ENCODE data around the gene ZNF165. TPM values are rescaled to one million over a fixed set of nuclear protein-coding genes. Genes with fewer than 3 reads are reported as not detected.
"Not testable (repeated sequence)": the region's sequence is repeated elsewhere in the genome, so short reads cannot be mapped to it uniquely, and the experiment has no call there.

The ZNF165 gene
- total and polyA plus RNA-seq, 9 donors, result 0.24 to 2.3 (median 0.76) TPM

DNA sequence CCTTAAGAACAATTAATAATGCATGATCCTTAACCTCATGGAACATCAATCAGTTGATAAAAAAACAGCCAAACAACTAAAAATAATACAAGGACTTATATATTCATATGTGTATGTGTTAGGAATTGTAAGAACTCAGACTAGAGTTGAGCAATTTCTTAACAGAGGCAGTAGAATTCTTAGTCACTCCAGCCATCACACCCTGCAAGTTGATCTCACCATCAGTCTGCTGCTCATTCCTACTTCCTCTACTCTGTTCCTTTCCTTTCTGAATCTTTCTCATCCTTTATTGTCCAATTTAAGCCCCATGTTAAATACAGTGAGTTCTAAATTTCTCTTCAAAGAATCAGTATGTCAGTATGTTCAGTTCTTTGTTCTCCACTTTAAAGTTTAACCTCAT is 2.6 kb downstream of the ZNF165 start:
- TF ChIP-seq, protein P1, sequence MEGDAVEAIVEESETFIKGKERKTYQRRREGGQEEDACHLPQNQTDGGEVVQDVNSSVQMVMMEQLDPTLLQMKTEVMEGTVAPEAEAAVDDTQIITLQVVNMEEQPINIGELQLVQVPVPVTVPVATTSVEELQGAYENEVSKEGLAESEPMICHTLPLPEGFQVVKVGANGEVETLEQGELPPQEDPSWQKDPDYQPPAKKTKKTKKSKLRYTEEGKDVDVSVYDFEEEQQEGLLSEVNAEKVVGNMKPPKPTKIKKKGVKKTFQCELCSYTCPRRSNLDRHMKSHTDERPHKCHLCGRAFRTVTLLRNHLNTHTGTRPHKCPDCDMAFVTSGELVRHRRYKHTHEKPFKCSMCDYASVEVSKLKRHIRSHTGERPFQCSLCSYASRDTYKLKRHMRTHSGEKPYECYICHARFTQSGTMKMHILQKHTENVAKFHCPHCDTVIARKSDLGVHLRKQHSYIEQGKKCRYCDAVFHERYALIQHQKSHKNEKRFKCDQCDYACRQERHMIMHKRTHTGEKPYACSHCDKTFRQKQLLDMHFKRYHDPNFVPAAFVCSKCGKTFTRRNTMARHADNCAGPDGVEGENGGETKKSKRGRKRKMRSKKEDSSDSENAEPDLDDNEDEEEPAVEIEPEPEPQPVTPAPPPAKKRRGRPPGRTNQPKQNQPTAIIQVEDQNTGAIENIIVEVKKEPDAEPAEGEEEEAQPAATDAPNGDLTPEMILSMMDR (IDR thresholded peaks at IDR 0.05), result no peak
- TF ChIP-seq POLR2A (IDR thresholded peaks at IDR 0.05) (no peak), EP300 (IDR thresholded peaks at IDR 0.05) (no peak)
- DNase-seq, result no peak
- peaks cover 5% of the 10 kb centered on the region for H3K4me1 ChIP-seq (ENCODE audit: insufficient read depth)
- no peaks in the 10 kb centered on the region for H3K9me3 ChIP-seq
- H3K4me3 ChIP-seq, result no peak overlapping the region
- H3K27ac ChIP-seq, result no peak overlapping the region
- no peaks in the 10 kb centered on the region for H3K27me3 ChIP-seq
- H3K36me3 ChIP-seq, result no peaks in the 10 kb centered on the region
- intact Hi-C loops (cut with DNase I), result loop anchor here in 1 of 4 donors (10.0 kb wide), 1 partner anchor 608 kb away; the partner anchor contains the start of gene ZNF184

DNA sequence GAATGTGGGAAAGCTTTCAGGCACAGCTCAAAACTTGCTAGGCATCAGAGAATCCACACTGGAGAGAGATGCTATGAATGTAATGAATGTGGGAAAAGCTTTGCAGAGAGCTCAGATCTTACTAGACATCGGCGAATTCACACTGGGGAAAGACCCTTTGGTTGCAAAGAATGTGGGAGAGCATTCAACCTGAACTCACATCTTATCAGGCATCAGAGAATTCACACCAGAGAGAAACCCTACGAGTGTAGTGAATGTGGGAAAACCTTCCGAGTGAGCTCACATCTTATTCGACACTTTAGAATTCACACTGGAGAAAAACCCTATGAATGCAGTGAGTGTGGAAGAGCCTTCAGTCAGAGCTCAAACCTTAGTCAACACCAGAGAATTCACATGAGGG is 8.7 kb downstream of the ZNF165 start:
- no peak overlapping the region for H3K27ac ChIP-seq
- H3K4me1 ChIP-seq (ENCODE audit: insufficient read depth), result peaks cover 2% of the 10 kb centered on the region
- H3K9me3 ChIP-seq, result peaks cover 0 to 6% of the 10 kb centered on the region in 2 donors
- 93 to 95% (median 94%) methylated on average over 5 of the region's 5 CpGs for WGBS, 3 donors
- intact Hi-C loops (cut with DNase I), result loop anchor here in 1 of 4 donors (10.0 kb wide), 1 partner anchor 614 kb away; the partner anchor contains the start of gene ZNF184
- TF ChIP-seq POLR2A (IDR thresholded peaks at IDR 0.05) (no peak), EP300 (IDR thresholded peaks at IDR 0.05) (no peak)
- TF ChIP-seq, protein P1 (IDR thresholded peaks at IDR 0.05), result no peak
- no peaks in the 10 kb centered on the region for H3K36me3 ChIP-seq
- no peaks in the 10 kb centered on the region for H3K27me3 ChIP-seq
- no peak overlapping the region for H3K4me3 ChIP-seq
- DNase-seq, result no peak

DNA sequence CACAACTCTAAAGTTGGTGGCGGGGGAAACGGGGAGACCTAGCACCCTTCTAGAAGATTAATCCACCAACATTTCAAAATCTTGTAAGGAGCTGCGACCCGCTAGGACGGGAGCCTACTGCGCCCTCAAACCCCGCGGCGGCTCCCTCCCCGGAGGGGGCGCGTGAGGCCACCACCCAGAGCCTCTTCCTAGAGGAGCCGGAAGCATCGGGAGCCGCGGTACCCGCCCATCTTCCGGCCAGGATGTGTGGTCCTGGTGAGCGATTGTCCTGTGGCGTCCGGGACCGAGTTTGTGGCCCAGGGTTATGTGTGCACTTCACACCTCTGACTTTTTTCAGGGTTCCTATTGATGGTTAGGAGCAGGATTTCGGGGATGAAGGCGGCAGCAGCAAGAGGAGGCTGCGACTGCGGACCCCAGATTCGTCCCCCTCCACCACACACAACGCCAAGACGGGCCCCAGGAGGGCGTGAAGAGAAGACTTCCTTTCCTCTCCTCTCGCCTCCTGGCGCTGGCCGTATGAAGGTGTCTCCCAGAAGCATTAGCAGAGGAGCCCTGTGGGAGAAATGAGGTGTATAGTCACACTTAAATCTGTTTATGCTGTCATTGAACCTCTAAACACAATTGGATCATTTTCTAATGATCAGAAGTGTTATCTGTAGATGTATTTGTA is 10.7 kb downstream of the ZNF165 start:
- peaks cover 2% of the 10 kb centered on the region for H3K4me1 ChIP-seq (ENCODE audit: insufficient read depth)
- 5 to 15% (median 14%) methylated on average over 33 of the region's 33 CpGs for WGBS, 3 donors
- H3K9me3 ChIP-seq, result peaks cover 0 to 6% of the 10 kb centered on the region in 2 donors
- no peak for TF ChIP-seq EP300 (IDR thresholded peaks at IDR 0.05)
- TF ChIP-seq, protein P1 (IDR thresholded peaks at IDR 0.05), result no peak
- no peak overlapping the region for H3K27ac ChIP-seq
- no peaks in the 10 kb centered on the region for H3K36me3 ChIP-seq
- no peaks in the 10 kb centered on the region for H3K27me3 ChIP-seq
- no peak overlapping the region for H3K4me3 ChIP-seq
- intact Hi-C loops (cut with DNase I), result no loop called here
- peak in 4 of 5 donors; percentile 28 to 43 (median 39) for DNase-seq

DNA sequence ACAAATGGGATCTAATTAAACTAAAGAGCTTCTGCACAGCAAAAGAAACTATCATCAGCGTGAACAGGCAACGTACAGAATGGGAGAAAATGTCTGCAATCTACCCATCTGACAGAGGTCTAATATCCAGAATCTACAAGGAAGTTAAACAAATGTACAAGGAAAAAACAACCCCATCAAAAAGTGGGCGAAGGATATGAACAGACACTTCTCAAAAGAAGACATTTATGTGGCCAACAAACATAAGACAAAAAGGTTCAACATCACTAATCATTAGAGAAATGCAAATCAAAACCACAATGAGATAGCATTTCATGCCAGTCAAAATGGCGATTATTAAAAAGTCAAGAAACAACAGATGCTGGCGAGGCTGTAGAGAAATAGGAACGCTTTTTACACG is 21.9 kb downstream of the ZNF165 start:
- H3K4me3 ChIP-seq; intact Hi-C loops (cut with DNase I); H3K27ac ChIP-seq; H3K4me1 ChIP-seq (ENCODE audit: insufficient read depth); H3K9me3 ChIP-seq; H3K27me3 ChIP-seq; H3K36me3 ChIP-seq; DNase-seq: not testable (repeated sequence)
- 80 to 82% (median 81%) methylated on average over 7 of the region's 7 CpGs for WGBS, 3 donors

DNA sequence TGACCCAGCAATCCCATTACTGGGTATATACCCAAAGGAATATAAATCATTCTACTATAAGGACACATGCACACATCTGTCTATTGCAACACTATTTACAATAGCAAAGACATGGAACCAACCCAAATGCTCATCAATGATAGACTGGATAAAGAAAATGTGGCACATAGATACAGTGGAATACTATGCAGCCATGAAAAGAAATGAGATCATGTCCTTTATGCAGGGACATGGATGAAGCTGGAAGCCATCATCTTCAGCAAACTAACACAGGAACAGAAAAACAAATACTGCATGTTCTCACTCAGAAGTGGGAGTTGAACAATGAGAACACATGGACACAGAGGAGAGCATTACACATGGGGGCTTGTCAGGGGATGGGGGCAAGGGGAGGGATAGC is 22.3 kb downstream of the ZNF165 start:
- H3K4me1 ChIP-seq (ENCODE audit: insufficient read depth); H3K9me3 ChIP-seq; H3K27ac ChIP-seq; H3K36me3 ChIP-seq; intact Hi-C loops (cut with DNase I); DNase-seq; H3K27me3 ChIP-seq; H3K4me3 ChIP-seq: not testable (repeated sequence)
